Measurements from ENCODE around the gene FBXO45.
"Not testable (repeated sequence)": the region's sequence is repeated elsewhere in the genome, so short reads cannot be mapped to it uniquely, and the experiment has no call there.

Gene FBXO45

GRCh38 chr3:196572389-196572788 is 3.9 kb downstream of the FBXO45 start:
- Histone ChIP-seq H3K9ac (ENCODE audit: insufficient read length) (no peak overlapping the region), H3K9me3 (ENCODE audit: low read depth, low read length) (no peaks in the 10 kb centered on the region), H3K27ac (no peak overlapping the region), H3K36me3 (ENCODE audit: insufficient read depth, low read length) (peaks cover under 1% of the 10 kb centered on the region; the same call in 1 of the 2 replicates), H3K4me3 (no peak overlapping the region)
- TF ChIP-seq FOXP2 (optimal IDR thresholded peaks at IDR 0.05; ENCODE audit: control extremely low read depth, extremely low read length, insufficient read depth) (no peak), POLR2AphosphoS5 (IDR thresholded peaks at IDR 0.05; ENCODE audit: borderline replicate concordance, low read depth, low read length) (no peak), EZH2 (IDR thresholded peaks at IDR 0.05) (no peak)
- no peak for DNase-seq (ENCODE audit: low read depth, low spot score)

GRCh38 chr3:196585044-196585757 is 16.7 kb downstream of the FBXO45 start:
- Histone ChIP-seq H3K9ac (ENCODE audit: insufficient read length) (no peak overlapping the region), H3K4me3 (no peak overlapping the region), H3K9me3 (ENCODE audit: low read depth, low read length) (no peaks in the 10 kb centered on the region), H3K27ac (no peak overlapping the region), H3K36me3 (ENCODE audit: insufficient read depth, low read length) (peaks cover 47% of the 10 kb centered on the region)
- DNase-seq (ENCODE audit: low read depth, low spot score), result no peak
- TF ChIP-seq FOXP2 (optimal IDR thresholded peaks at IDR 0.05; ENCODE audit: control extremely low read depth, extremely low read length, insufficient read depth) (no peak), EZH2 (IDR thresholded peaks at IDR 0.05) (no peak), POLR2AphosphoS5 (IDR thresholded peaks at IDR 0.05; ENCODE audit: borderline replicate concordance, low read depth, low read length) (no peak)

DNA sequence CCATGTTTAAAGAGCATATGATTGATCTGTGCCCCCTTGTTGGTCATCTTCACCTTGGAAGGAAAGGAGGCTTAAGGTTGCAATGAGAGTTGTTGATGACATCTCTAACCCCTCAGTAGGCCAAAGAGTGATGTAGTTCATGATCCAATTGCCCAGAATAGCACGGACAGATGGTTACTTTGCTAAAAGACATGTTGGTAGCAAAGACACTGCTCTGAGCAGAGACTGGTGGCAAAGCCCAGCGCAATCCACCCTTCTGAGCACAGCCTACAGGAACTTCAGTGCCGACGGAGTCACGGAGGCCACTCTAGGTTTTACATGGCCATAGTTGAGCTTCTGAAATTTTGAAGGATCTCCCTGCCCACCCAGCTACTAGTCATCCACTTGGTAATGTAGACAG is 21.8 kb downstream of the FBXO45 start:
- Histone ChIP-seq H3K9ac (ENCODE audit: insufficient read length) (no peak overlapping the region), H3K9me3 (ENCODE audit: low read depth, low read length) (no peaks in the 10 kb centered on the region), H3K36me3 (ENCODE audit: insufficient read depth, low read length) (peaks cover 13% of the 10 kb centered on the region), H3K27ac (no peak overlapping the region), H3K4me3 (no peak overlapping the region)
- no peak for DNase-seq (ENCODE audit: low read depth, low spot score)
- TF ChIP-seq EZH2 (IDR thresholded peaks at IDR 0.05) (no peak), FOXP2 (optimal IDR thresholded peaks at IDR 0.05; ENCODE audit: control extremely low read depth, extremely low read length, insufficient read depth) (no peak), POLR2AphosphoS5 (IDR thresholded peaks at IDR 0.05; ENCODE audit: borderline replicate concordance, low read depth, low read length) (no peak)

DNA sequence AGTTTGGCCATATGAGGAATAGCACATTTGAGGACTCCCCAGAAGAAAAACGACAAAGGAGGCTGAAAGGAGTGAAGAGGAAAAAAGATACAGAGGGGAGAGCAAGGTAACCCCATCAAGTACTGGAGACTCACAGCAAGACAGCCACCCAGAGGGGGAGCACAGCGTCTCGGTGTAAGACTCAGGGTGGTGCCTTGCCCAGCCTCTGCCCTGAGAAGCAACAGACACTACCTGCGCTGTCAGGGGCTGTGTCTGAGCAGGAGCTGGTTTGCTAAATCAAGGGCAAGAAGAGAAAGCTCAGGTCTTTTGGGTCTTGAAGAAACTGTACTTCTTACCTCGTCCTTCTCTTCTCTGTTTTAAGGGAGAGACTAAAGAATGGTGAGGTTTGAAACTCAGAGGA is 27.9 kb downstream of the FBXO45 start:
- no peak for TF ChIP-seq FOXP2 (optimal IDR thresholded peaks at IDR 0.05; ENCODE audit: control extremely low read depth, extremely low read length, insufficient read depth)
- no peak for TF ChIP-seq EZH2 (IDR thresholded peaks at IDR 0.05)
- TF ChIP-seq POLR2AphosphoS5 (IDR thresholded peaks at IDR 0.05; ENCODE audit: borderline replicate concordance, low read depth, low read length), result no peak
- Histone ChIP-seq H3K4me3 (no peak overlapping the region), H3K36me3 (ENCODE audit: insufficient read depth, low read length) (no peaks in the 10 kb centered on the region), H3K27ac (no peak overlapping the region), H3K9me3 (ENCODE audit: low read depth, low read length) (no peaks in the 10 kb centered on the region), H3K9ac (ENCODE audit: insufficient read length) (no peak overlapping the region)
- DNase-seq (ENCODE audit: low read depth, low spot score), result no peak

- H3K4me3 ChIP-seq, result peak overlapping the region; percentile 9
- not testable (repeated sequence) for H3K9me3 ChIP-seq (ENCODE audit: low read depth, low read length); H3K27ac ChIP-seq; DNase-seq (ENCODE audit: low read depth, low spot score); H3K9ac ChIP-seq (ENCODE audit: insufficient read length); H3K36me3 ChIP-seq (ENCODE audit: insufficient read depth, low read length)
These were observed 29.7 kb downstream of the FBXO45 start for GRCh38 chr3:196597971-196598733.

DNA sequence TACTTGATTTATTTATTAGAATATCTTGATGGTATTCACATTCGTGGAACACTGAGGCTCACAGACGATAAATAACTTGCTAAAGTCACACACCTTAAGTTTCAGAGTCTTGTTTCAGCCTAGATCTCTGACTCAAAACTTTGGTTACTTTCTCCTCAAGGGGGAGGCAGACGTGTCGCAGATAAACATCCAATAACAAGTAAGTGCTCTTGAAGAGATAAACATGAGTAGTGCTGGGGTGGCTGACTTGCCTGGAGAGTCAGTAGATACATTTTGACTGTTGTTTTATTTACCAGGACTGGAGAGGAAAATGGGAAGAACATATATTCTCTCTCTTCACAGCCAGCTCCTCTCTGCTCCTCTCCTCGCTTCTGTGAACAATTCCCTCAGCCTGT is 31.3 kb downstream of the FBXO45 start:
- no peak overlapping the region for H3K27ac ChIP-seq
- DNase-seq (ENCODE audit: low read depth, low spot score), result no peak
- no peak overlapping the region for H3K4me3 ChIP-seq
- no peak overlapping the region for H3K9ac ChIP-seq (ENCODE audit: insufficient read length)
- no peaks in the 10 kb centered on the region for H3K9me3 ChIP-seq (ENCODE audit: low read depth, low read length)
- TF ChIP-seq EZH2 (IDR thresholded peaks at IDR 0.05), result no peak
- no peak for TF ChIP-seq POLR2AphosphoS5 (IDR thresholded peaks at IDR 0.05; ENCODE audit: borderline replicate concordance, low read depth, low read length)
- no peak for TF ChIP-seq FOXP2 (optimal IDR thresholded peaks at IDR 0.05; ENCODE audit: control extremely low read depth, extremely low read length, insufficient read depth)
- H3K36me3 ChIP-seq (ENCODE audit: insufficient read depth, low read length), result no peaks in the 10 kb centered on the region

DNA sequence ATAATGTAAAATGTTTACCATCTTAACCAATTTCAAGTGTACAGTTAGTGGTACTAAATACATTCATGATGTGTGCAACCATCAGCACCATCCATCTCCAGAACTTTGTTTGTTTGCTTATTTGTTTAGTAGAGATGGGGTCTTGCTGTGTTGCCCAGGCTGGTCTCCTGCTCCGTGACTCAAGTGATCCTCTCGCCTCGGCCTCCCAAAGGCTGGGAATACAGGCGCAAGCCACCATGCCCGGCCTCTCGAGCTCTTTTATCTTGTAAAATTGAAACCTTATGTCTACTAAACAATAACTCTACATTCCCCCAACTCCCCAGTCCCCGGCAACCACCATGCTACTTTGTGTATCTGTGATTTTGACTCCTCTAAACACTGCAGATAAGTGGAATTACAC is 31.9 kb downstream of the FBXO45 start:
- Histone ChIP-seq H3K4me3 (no peak overlapping the region), H3K9me3 (ENCODE audit: low read depth, low read length) (no peaks in the 10 kb centered on the region), H3K27ac (no peak overlapping the region), H3K36me3 (ENCODE audit: insufficient read depth, low read length) (no peaks in the 10 kb centered on the region), H3K9ac (ENCODE audit: insufficient read length) (no peak overlapping the region)
- TF ChIP-seq EZH2 (IDR thresholded peaks at IDR 0.05), result no peak
- no peak for DNase-seq (ENCODE audit: low read depth, low spot score)

- Histone ChIP-seq H3K27ac (no peak overlapping the region), H3K4me3 (no peak overlapping the region), H3K36me3 (ENCODE audit: insufficient read depth, low read length) (no peaks in the 10 kb centered on the region), H3K9ac (ENCODE audit: insufficient read length) (no peak overlapping the region), H3K9me3 (ENCODE audit: low read depth, low read length) (no peaks in the 10 kb centered on the region)
- no peak for DNase-seq (ENCODE audit: low read depth, low spot score)
- no peak for TF ChIP-seq FOXP2 (optimal IDR thresholded peaks at IDR 0.05; ENCODE audit: control extremely low read depth, extremely low read length, insufficient read depth)
- no peak for TF ChIP-seq POLR2AphosphoS5 (IDR thresholded peaks at IDR 0.05; ENCODE audit: borderline replicate concordance, low read depth, low read length)
- no peak for TF ChIP-seq EZH2 (IDR thresholded peaks at IDR 0.05)
These were observed 34.2 kb downstream of the FBXO45 start for GRCh38 chr3:196602673-196603072.

GRCh38 chr3:196603683-196604082 is 35.2 kb downstream of the FBXO45 start:
- no peaks in the 10 kb centered on the region for H3K9me3 ChIP-seq (ENCODE audit: low read depth, low read length)
- no peak overlapping the region for H3K4me3 ChIP-seq
- H3K9ac ChIP-seq (ENCODE audit: insufficient read length), result no peak overlapping the region
- TF ChIP-seq POLR2AphosphoS5 (IDR thresholded peaks at IDR 0.05; ENCODE audit: borderline replicate concordance, low read depth, low read length) (no peak), EZH2 (IDR thresholded peaks at IDR 0.05) (no peak), FOXP2 (optimal IDR thresholded peaks at IDR 0.05; ENCODE audit: control extremely low read depth, extremely low read length, insufficient read depth) (no peak)
- no peak for DNase-seq (ENCODE audit: low read depth, low spot score)
- H3K27ac ChIP-seq, result no peak overlapping the region
- no peaks in the 10 kb centered on the region for H3K36me3 ChIP-seq (ENCODE audit: insufficient read depth, low read length)

Measured in SK-N-MC (cell line).